ENCODE data around the gene MAMDC2.

GRCh38 chr9:70000469-70000868, 43.2 kb upstream of the MAMDC2 start:
- no peak for TF ChIP-seq EZH2 (IDR thresholded peaks at IDR 0.05)
- TF ChIP-seq POLR2AphosphoS5 (IDR thresholded peaks at IDR 0.05; ENCODE audit: borderline replicate concordance, low read depth, low read length) = no peak
- no peak for TF ChIP-seq FOXP2 (optimal IDR thresholded peaks at IDR 0.05; ENCODE audit: control extremely low read depth, extremely low read length, insufficient read depth)

Data from SK-N-MC (cell line).